ENCODE results near the gene CSK.

CSK gene

GRCh38 chr15:74828835-74829234 is 47.0 kb downstream of the CSK start:
- no peak for DNase-seq

GRCh38 chr15:74829486-74829885 is 47.6 kb downstream of the CSK start:
- DNase-seq, result no peak

DNA sequence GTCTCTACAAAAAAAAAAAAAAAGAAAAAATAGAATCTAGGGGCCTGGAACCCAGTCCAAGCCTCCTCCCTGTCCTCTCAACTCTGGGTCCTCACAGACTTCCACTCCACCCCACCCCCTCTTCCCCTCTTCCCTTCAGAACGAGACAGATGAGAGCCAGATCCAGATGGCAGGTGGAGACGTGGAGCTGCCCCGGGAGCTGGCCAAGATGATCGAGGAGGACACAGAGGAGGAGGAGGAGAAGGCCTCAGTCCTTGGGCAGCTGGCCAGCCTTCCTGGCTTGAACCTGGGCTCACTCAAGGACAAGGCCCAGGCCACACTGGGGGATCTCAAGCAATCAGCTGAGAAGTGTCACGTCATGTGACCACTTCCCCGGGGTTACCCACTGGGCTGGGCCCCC is 48.1 kb downstream of the CSK start:
- DNase-seq, result no peak

- no peak for DNase-seq
Measured at GRCh38 chr15:74830868-74831267, 49.0 kb downstream of the CSK start.

DNA sequence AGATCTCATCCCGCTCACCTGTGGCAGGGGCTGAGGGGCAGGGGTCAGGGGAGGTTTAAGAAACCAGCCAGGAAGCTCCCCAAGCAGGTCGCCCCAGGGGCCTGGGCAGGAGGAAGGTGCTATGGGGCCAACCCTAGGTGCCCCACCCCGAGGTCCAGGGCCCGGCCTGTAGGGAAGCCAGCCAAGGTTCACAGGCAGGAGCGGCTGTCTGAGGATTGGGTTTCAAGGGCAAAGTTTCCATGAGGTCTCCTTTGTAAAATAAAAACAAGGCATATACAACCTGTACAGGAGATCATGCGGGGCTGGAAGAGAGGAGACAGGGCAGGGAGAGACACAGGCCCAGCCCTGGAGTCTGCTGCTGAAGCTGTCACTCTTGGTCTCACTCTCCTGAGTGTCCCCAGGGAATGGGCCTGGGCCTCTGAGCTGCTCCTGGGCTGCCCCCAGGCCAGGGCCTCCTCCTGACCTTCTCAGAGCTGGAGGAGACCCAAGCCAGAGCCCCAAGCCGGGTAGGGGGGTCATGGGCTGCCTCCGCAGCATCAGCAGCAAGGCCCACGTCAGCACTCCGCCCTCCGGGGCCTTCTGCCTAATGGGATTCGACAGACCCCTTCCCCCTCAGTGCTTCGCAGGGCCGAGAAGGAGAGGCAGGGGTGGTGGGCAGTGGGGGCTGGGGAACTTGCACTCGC is 50.1 kb downstream of the CSK start:
- no peak for DNase-seq

GRCh38 chr15:74832826-74833225 is 50.9 kb downstream of the CSK start:
- no peak for DNase-seq

- no peak for DNase-seq
Measured at GRCh38 chr15:74833376-74834107, 51.7 kb downstream of the CSK start.

GRCh38 chr15:74835312-74835823 is 53.5 kb downstream of the CSK start:
- peak; percentile 67 for DNase-seq

DNA sequence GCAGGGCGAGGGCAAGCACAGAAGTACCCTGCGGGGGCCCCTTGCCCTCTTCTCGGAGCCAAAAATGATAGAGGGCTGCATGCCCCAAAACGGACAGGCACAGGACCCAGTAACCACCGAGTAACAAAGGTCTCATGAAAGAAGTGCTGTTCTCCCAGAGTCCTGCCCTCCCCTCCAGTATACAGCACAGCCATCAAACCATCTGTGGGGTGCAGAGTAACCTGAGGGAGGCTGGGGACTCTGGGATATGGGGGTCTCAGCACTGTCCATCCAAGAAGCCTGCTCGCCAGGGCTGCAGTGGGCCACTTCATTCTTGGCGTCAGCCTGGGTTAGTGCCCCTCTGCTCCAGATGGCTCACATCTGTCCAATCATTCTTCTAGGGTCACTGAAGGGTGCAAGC is 55.0 kb downstream of the CSK start:
- DNase-seq, result no peak

DNA sequence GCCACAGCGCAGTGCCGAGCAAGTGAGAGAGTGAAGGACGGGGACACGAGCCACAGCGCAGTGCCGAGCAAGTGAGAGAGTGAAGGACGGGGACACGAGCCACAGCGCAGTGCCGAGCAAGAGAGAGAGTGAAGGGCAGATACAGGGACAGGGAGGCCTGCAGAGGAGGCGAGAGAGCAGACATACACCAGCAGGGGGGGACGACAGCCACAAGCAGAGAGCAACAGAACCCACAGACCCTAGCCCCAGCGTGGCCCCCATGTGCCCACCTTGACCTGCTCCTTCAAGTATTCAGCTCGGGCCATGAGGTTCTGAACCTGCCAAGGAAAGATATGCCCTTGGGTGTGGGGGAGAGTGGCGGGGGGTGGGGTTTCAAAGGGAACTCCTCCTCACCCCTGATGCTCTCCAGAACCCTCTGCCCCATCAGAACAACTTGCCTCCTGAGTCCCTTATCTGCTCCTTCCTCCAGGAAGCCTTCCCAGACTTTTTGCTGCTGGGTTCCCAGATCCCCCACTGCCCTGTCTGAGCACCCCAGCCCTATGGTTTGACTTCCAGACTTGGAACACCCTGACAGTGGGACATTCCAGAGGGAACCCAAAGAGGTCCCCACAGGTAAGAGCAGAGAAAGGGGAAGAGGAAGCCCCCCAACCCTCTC is 55.7 kb downstream of the CSK start:
- DNase-seq, result no peak

DNA sequence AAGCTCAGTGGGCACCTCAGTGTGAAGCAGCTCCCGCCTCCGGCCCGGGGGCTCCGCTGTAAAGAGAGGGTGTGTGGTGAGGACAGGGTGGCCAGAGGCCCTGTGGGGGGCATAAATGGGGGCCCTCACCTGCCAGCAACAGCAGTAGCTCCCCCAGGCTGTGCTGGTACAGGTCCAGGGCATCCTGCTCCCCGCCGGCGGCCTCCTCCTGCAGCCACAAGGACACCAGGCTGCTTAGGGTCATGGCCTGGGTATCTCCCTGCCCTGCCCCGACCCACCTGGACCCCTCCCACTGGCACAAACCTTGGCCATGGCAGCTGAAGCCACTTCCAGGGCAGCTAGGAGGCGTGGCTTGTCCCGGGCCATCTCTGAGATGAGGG is 56.2 kb downstream of the CSK start:
- DNase-seq, result no peak

DNA sequence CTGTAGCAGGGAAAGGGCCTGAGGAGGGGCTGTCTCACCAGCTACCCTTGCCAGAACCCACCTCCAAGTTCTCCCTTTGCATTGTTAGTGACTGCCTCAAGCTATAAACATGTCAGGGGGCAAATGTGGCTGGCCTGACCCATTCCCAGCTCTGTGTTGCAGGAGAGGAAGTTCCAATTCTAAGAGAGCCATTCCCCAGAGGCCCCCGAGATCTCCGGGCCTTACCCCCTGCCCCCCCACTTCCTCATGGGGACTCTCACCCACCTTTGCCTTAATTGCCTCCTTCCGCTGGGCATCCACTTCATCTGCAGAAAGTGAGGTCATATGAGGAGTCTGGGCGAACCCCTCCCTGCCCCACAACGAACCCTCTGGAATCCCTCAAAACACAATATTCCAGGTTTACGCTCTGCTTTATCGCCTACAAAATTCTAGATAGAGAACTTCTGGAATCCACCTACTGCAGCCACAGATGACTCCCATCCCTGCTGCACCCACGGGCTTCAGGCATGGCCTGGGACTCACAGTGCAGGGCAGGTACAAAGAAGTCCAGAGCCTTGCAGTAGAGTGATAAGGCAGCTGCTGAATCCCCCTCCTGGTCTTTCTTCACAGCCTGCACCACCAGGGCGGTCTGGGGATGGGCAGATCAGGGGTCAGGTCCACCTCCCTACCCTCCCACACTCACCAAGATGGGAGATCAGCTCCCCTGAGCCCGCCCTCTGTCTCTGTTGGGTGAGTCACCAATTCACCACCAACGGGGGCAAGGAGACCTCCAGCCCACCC is 57.1 kb downstream of the CSK start:
- DNase-seq, result no peak

GRCh38 chr15:74839526-74840395 is 57.9 kb downstream of the CSK start:
- DNase-seq, result no peak

- DNase-seq, result no peak
Measured at GRCh38 chr15:74840851-74841775, 59.2 kb downstream of the CSK start.

GRCh38 chr15:74841891-74842373 is 60.1 kb downstream of the CSK start:
- no peak for DNase-seq

GRCh38 chr15:74842581-74843444 is 60.9 kb downstream of the CSK start, which contains the start of gene ULK3:
Gene ULK3 (minus strand): TSS chr15:74843156. CDS start chr15:74843105, 51 bp downstream.
- DNase-seq, result peak; percentile 89

GRCh38 chr15:74843445-74843828 is 61.6 kb downstream of the CSK start:
- DNase-seq, result no peak

DNA sequence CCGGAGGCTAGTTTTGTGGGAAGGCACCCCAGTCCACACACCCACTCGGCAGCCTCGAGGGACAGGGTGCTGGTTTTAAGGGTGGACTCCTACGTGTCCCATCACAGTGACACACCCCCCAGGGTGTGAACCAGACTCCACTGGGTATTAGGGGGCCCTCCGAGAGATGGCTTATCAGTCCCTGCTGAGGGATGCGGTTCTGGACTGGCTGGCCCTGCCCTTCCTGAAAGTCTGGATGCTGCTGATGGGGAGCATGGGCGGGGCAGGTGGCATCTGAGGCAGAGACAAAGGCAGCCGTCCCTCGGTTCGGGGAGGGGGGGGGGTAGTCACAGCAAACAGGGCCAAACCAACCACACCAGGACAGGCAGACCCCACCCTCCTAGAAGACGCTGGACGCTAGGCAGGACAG is 62.0 kb downstream of the CSK start:
- DNase-seq, result no peak

DNA sequence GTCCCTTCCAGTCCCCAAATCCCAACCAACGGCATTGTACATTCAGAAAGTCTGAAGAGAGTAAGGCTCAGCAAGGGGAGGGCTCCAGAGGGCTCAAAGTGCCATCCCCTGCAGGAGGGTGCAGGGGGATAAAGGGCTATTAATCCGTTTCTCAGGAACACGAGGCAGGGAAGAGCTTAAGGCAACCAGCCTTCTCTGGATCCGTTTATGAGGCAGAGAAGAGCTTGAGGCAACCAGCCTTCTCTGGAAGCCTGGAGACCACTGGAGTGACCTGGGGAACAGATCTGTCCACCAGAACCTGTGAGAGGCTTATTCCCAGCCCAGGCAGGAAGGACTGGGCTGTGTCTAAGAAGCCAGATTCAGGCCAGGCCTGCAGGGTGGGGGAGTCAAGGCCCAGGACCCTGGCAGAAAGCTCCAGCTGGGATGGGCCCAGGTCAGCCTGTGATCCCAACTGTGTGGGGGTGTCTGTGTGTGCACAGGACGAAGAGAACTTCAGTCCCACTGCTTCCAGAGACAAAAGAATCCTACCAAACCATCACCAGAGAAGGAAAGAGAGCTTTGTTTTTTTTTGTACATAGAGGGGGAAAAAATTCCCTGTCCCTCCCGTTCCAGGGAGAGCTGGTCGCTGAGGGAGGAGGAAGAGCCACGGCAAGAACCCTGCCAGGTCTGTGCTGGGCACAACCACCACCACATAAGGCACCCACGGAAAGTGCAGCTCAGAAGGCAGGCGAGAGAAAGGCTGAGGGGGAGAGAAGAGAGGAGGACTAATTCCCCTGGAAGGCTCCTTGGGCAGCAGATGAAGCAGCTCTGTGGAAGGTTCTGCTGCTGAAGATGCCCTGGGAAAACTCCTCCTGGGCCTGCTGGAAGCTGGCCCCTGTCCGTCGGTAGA is 62.7 kb downstream of the CSK start:
- no peak for DNase-seq
